Vagina (tissue), 2 donors: ENCODE measurements around the gene ATF7. TPM values are rescaled to one million over a fixed set of nuclear protein-coding genes. Genes with fewer than 3 reads are reported as not detected.

Source experiments
- DNase-seq, 2 donors: peaks; one replicate each; pipeline ENCODE4 v3.0.0-alpha.2; 2017; ENCODE audit errors: extremely low spot score in 2 of 2
- H3K27ac ChIP-seq: fragments of 200-600 bp; sonication (generic); one replicate; pipeline ENCODE4 v1.5.1; 2019
- H3K27me3 ChIP-seq: fragments of 200-600 bp; sonication (generic); one replicate; pipeline ENCODE4 v1.5.1; 2019
- H3K36me3 ChIP-seq, 2 donors: fragments of 200-600 bp; sonication (generic); one replicate each; pipeline ENCODE4 v1.5.1; 2017 to 2019
- H3K4me1 ChIP-seq: fragments of 200-600 bp; sonication (generic); one replicate; pipeline ENCODE4 v1.5.1; 2019
- H3K4me3 ChIP-seq, 2 donors: fragments of 200-600 bp; sonication (generic); 1 replicate in 1 of 2; 2 replicates in 1 of 2; pipeline ENCODE4 v1.5.1; 2016 to 2019
- H3K9me3 ChIP-seq: fragments of 200-600 bp; sonication (generic); one replicate; pipeline ENCODE4 v1.5.1; 2019
- POLR2A ChIP-seq, 2 donors: fragments of 450-650 bp; IDR thresholded peaks; one replicate each; pipeline ENCODE4 v1.6.1; 2017; ENCODE audit warnings: antibody characterized with exemption in 2 of 2, mild to moderate bottlenecking in 2 of 2, moderate library complexity in 2 of 2
- POLR2AphosphoS5 ChIP-seq, 2 donors: sonication (generic); formaldehyde crosslinking; IDR thresholded peaks; one replicate each; pipeline ENCODE4 v1.9.0; 2017; ENCODE audit warnings: antibody characterized with exemption in 2 of 2, mild to moderate bottlenecking in 2 of 2, low read depth in 1 of 2; ENCODE audit not compliant: insufficient read depth in 1 of 2
- intact Hi-C: fragments of 100-400 bp; cut with DNase I; formaldehyde crosslinking; loops from one replicate; pipeline ENCODE4 v1.15.1; 2023
- total RNA-seq: library from RNA; depleted of rRNA; stranded (reverse); fragments of >200 nt; gene quantifications from one replicate; pipeline ENCODE4 v1.2.3, GENCODE V29; 2016
- TF ChIP-seq, protein P1 (sequence below), 3 experiments: fragments of 450-650 bp in 2 of 3; fragments of 200-600 bp in 1 of 3; sonication (generic) in 1 of 3; IDR thresholded peaks; one replicate each; pipeline ENCODE4 v1.5.1; 2017 to 2019; ENCODE audit warnings: antibody characterized with exemption in 3 of 3, mild to moderate bottlenecking in 2 of 3, moderate library complexity in 2 of 3

ATF7 gene
- total RNA-seq, 1 donor from 2014 or later = 34.9 TPM

DNA sequence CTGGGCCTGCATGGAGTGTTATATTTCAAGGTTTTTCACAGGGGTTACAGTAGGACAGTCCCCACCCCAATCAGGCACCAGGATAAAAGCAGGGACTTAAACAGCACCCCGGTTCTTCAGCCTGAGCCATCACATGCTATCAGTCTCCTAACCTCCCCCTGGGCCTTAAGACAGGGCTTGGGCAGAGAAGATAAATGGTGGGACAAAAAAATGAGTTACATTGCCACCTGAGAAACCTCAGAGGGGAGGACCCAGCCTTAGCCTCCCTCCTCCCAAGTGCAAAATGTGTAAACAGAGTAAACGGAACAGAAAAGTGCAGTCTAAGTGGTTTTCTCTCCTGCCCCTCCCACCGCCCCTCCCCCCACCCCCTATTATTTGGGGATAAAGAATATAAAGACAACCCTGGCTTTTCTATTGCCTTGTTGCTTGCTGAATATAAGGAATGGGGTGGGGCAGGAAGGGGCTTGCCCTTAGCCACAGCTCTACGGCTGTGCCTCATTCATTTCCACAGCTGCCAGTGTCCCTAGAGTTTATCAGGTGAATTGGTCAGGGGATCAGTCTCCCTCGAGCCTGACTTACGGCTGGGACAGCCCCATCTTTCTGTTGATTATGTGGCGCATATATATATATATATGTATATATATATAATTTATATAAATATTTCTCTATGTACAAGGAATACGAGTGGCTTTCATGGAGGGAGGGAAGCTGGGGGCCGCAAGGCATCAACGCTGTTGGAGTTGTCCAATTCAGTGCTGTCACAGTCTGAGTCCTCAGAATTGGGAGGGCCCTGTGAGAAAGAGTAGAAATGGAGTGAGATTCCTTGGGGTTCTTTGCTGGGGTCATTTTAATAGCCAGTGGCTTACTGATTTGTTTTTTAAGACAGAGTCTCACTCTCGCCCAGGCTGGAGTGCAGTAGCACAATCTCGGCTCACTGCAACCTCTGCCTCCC, 145.4 kb downstream of the ATF7 start:
- peaks cover 49% of the 10 kb centered on the region for H3K4me1 ChIP-seq
- TF ChIP-seq POLR2A (IDR thresholded peaks at IDR 0.05) = no peak
- no peak for TF ChIP-seq POLR2AphosphoS5 (IDR thresholded peaks at IDR 0.05; ENCODE audit: insufficient read depth in 1 of 2, low read depth in 1 of 2)
- TF ChIP-seq, protein P1, sequence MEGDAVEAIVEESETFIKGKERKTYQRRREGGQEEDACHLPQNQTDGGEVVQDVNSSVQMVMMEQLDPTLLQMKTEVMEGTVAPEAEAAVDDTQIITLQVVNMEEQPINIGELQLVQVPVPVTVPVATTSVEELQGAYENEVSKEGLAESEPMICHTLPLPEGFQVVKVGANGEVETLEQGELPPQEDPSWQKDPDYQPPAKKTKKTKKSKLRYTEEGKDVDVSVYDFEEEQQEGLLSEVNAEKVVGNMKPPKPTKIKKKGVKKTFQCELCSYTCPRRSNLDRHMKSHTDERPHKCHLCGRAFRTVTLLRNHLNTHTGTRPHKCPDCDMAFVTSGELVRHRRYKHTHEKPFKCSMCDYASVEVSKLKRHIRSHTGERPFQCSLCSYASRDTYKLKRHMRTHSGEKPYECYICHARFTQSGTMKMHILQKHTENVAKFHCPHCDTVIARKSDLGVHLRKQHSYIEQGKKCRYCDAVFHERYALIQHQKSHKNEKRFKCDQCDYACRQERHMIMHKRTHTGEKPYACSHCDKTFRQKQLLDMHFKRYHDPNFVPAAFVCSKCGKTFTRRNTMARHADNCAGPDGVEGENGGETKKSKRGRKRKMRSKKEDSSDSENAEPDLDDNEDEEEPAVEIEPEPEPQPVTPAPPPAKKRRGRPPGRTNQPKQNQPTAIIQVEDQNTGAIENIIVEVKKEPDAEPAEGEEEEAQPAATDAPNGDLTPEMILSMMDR (IDR thresholded peaks at IDR 0.05) = no peak

DNA sequence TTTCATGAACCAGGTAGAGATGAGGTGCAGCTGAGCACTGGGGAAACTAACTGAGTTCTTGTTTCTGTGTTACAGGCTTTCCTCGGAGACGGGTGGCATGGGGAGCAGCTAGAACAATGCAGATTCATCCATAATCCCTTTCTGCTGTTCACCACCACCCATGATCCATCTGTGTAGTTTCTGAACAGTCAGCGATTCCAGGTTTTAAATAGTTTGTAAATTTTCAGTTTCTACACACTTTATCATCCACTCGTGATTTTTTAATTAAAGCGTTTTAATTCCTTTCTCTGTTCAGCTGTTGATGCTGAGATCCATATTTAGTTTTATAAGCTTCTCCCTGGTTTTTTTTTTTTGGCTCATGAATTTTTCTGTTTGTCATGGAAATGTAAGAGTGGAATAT, 146.9 kb downstream of the ATF7 start:
- DNase-seq = no peak
- intact Hi-C loops = no loop called here
- no peaks in the 10 kb centered on the region for H3K27me3 ChIP-seq
- H3K4me1 ChIP-seq = peaks cover 58% of the 10 kb centered on the region
- no peak overlapping the region for H3K27ac ChIP-seq
- H3K36me3 ChIP-seq = peaks cover 0 to 91% of the 10 kb centered on the region in 2 donors
- H3K4me3 ChIP-seq = no peak overlapping the region
- no peaks in the 10 kb centered on the region for H3K9me3 ChIP-seq
- TF ChIP-seq POLR2AphosphoS5 (IDR thresholded peaks at IDR 0.05; ENCODE audit: insufficient read depth in 1 of 2, low read depth in 1 of 2) (no peak), POLR2A (IDR thresholded peaks at IDR 0.05) (no peak)
- TF ChIP-seq, protein P1 (IDR thresholded peaks at IDR 0.05) = no peak

More for the DNA sequence above, 145.4 kb downstream of the ATF7 start:
- intact Hi-C loops = no loop called here
- no peak for DNase-seq
- H3K27me3 ChIP-seq = no peaks in the 10 kb centered on the region
- H3K27ac ChIP-seq = no peak overlapping the region
- H3K4me3 ChIP-seq = no peak overlapping the region
- H3K36me3 ChIP-seq = peaks cover 0 to 91% of the 10 kb centered on the region in 2 donors
- no peaks in the 10 kb centered on the region for H3K9me3 ChIP-seq

DNA sequence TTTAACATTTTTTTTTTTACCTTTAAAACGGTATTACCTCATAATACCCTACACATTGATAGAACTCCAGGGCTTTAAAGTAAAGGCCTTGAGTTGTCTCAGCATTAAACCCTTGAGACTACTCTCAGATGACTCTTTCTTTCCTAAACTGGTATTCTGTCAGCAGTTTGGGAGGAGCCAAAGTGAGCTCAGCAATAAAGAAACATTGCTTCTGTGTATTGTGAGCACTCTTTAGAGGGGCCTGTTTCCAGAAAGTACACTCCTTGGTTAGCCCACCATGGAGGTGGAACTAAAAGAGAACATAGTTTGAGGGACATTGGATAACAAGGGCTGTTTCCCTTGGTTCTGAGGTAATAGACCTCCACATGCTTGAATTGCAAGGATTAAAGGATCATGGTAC, 147.3 kb downstream of the ATF7 start:
- peaks cover 58% of the 10 kb centered on the region for H3K4me1 ChIP-seq
- H3K36me3 ChIP-seq = peaks cover 0 to 96% of the 10 kb centered on the region in 2 donors
- DNase-seq = no peak
- no peaks in the 10 kb centered on the region for H3K9me3 ChIP-seq
- H3K27ac ChIP-seq = no peak overlapping the region
- TF ChIP-seq POLR2A (IDR thresholded peaks at IDR 0.05) (no peak), POLR2AphosphoS5 (IDR thresholded peaks at IDR 0.05; ENCODE audit: insufficient read depth in 1 of 2, low read depth in 1 of 2) (no peak)
- TF ChIP-seq, protein P1 (IDR thresholded peaks at IDR 0.05) = no peak
- no peaks in the 10 kb centered on the region for H3K27me3 ChIP-seq
- no peak overlapping the region for H3K4me3 ChIP-seq
- intact Hi-C loops = no loop called here

DNA sequence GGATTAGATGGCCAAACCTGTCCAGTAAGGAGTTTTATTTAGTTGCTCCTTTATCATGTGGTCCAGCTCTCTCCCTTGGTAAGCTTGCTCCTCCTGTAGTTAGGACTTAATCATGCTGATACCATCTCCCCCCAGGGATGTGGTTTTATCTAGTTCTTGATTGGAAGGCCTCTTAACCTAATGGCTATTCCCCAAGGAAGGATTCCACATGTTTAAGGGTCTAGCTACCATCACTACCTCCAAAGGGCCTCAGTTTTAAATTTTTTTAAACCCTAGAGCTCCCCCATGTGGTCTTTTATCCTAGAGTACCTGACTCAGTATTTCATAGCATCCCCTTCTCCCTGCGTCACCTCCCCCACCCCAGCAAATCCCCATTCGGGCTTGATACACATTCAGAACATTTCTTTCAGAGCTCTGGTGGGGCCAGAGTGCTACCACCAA, 149.4 kb downstream of the ATF7 start:
- intact Hi-C loops = no loop called here
- TF ChIP-seq, protein P1 (IDR thresholded peaks at IDR 0.05) = no peak
- TF ChIP-seq POLR2A (IDR thresholded peaks at IDR 0.05) (no peak), POLR2AphosphoS5 (IDR thresholded peaks at IDR 0.05; ENCODE audit: insufficient read depth in 1 of 2, low read depth in 1 of 2) (no peak)
- H3K4me1 ChIP-seq = peaks cover 40% of the 10 kb centered on the region
- peaks cover 0 to 92% of the 10 kb centered on the region in 2 donors for H3K36me3 ChIP-seq
- H3K27me3 ChIP-seq = no peaks in the 10 kb centered on the region
- DNase-seq = no peak
- no peak overlapping the region for H3K4me3 ChIP-seq
- no peaks in the 10 kb centered on the region for H3K9me3 ChIP-seq
- no peak overlapping the region for H3K27ac ChIP-seq

DNA sequence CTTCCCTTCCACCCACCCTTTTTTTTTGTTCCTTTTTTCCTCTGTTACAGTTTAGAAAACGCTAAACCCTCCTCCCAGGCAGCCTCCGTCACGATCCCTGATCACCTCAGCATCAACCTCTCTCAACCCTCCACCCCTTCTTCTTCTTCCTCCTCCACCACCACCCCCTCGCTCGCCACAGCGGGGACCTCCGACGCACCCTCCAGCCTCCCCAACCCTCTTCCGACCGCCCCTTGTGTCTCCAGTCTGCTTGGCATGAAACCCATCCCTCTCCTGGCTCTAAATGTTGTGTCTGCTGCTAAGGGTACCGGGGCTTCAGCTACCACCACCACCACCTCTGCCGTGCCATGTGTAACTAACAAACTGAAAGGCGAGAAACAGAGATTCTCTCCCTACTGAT, 151.4 kb downstream of the ATF7 start:
- peaks cover 21% of the 10 kb centered on the region for H3K4me1 ChIP-seq
- no peaks in the 10 kb centered on the region for H3K27me3 ChIP-seq
- no peak overlapping the region for H3K4me3 ChIP-seq
- peaks cover 0 to 92% of the 10 kb centered on the region in 2 donors for H3K36me3 ChIP-seq
- TF ChIP-seq POLR2A (IDR thresholded peaks at IDR 0.05) (no peak), POLR2AphosphoS5 (IDR thresholded peaks at IDR 0.05; ENCODE audit: insufficient read depth in 1 of 2, low read depth in 1 of 2) (no peak)
- TF ChIP-seq, protein P1 (IDR thresholded peaks at IDR 0.05) = no peak
- intact Hi-C loops = no loop called here
- no peak for DNase-seq
- no peaks in the 10 kb centered on the region for H3K9me3 ChIP-seq
- H3K27ac ChIP-seq = no peak overlapping the region
